Sigmoid colon (tissue), 4 donors: ENCODE results near the gene ORC1.

Experiments
- CTCF ChIP-seq, 4 experiments: fragments of 450-650 bp in 3 of 4; fragments of 200-600 bp in 1 of 4; IDR thresholded peaks; one replicate each; pipeline ENCODE4 v1.5.1; 2016 to 2019; ENCODE audit warnings: antibody characterized with exemption in 4 of 4, mild to moderate bottlenecking in 3 of 4, moderate library complexity in 2 of 4
- EP300 ChIP-seq, 4 donors: sonication (generic); formaldehyde crosslinking; IDR thresholded peaks; one replicate each; pipeline ENCODE4 v1.6.1; 2017; ENCODE audit warnings: antibody characterized with exemption in 4 of 4
- POLR2A ChIP-seq, 2 donors: fragments of 450-650 bp; IDR thresholded peaks; one replicate each; pipeline ENCODE4 v1.6.1; 2016; ENCODE audit warnings: antibody characterized with exemption in 2 of 2, mild to moderate bottlenecking in 2 of 2, moderate library complexity in 2 of 2
- POLR2AphosphoS5 ChIP-seq, 4 donors: sonication (generic); formaldehyde crosslinking; IDR thresholded peaks; one replicate each; pipeline ENCODE4 v1.6.1; 2017; ENCODE audit warnings: antibody characterized with exemption in 4 of 4

GRCh38 chr1:52365071-52365745, 39.0 kb downstream of the ORC1 start:
- no peak for TF ChIP-seq CTCF (IDR thresholded peaks at IDR 0.05)
- no peak for TF ChIP-seq POLR2A (IDR thresholded peaks at IDR 0.05)
- TF ChIP-seq POLR2AphosphoS5 (IDR thresholded peaks at IDR 0.05): peak in 3 of 4 donors; percentile 40 to 70 (median 58)
- TF ChIP-seq EP300 (IDR thresholded peaks at IDR 0.05): peak in 1 of 4 donors; percentile 15
